ENCODE data around the gene RUNX1. TPM values are rescaled to one million over a fixed set of nuclear protein-coding genes. Genes with fewer than 3 reads are reported as not detected.

Gene RUNX1
- polyA plus RNA-seq, 3 donors, result 6.2 to 49.7 (median 8.7) TPM

DNA sequence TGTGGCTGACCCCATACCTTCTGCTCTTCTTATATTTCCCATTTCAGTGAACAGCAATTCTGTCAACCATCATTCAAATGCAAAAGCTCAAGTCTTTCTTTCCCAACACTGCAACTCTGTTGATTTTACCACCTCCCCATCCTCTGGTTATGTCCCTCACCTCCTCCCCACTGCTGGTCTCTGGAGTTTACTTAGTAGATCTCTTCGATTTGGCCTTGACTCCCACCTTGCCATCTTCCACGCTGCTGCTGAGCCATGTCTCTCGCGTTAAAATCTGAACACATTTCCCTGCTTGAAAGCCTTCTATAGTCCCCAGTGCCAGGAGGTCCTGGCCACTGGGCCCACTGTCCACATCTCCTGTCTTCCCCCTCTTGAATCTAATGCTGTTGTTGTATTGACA lies 125.5 kb downstream of the RUNX1 start:
- peaks cover 28 to 43% of the 10 kb centered on the region in 2 donors for H3K4me1 ChIP-seq (ENCODE audit: control insufficient read depth in 1 of 2, insufficient read depth in 2 of 2, low read length in 2 of 2)
- H3K4me2 ChIP-seq (replicated peaks; ENCODE audit: extremely low read depth, low read length, poor library complexity, severe bottlenecking), result no peak overlapping the region
- H3K27me3 Mint-ChIP-seq (ENCODE audit: low read depth in 3 of 3), result no peaks in the 10 kb centered on the region
- intact Hi-C loops (cut with micrococcal nuclease), result no loop called here
- DNase-seq, result no peak
- H3K27ac ChIP-seq (ENCODE audit: low read depth in 1 of 2, low read length in 2 of 2), result peak overlapping the region in 1 of 2 donors; percentile 1
- 100% methylated on average over 4 of the region's 4 CpGs for WGBS (ENCODE audit: insufficient coverage)
- no peak overlapping the region for H2AFZ ChIP-seq (ENCODE audit: insufficient read depth, low read depth, low read length, poor library complexity, severe bottlenecking)
- H3K27ac Mint-ChIP-seq, result peak overlapping the region; percentile 4 to 94 (median 68)
- no peak overlapping the region for H3K9ac ChIP-seq (ENCODE audit: insufficient read depth, low read length, poor library complexity, severe bottlenecking)
- TF ChIP-seq, protein P1, sequence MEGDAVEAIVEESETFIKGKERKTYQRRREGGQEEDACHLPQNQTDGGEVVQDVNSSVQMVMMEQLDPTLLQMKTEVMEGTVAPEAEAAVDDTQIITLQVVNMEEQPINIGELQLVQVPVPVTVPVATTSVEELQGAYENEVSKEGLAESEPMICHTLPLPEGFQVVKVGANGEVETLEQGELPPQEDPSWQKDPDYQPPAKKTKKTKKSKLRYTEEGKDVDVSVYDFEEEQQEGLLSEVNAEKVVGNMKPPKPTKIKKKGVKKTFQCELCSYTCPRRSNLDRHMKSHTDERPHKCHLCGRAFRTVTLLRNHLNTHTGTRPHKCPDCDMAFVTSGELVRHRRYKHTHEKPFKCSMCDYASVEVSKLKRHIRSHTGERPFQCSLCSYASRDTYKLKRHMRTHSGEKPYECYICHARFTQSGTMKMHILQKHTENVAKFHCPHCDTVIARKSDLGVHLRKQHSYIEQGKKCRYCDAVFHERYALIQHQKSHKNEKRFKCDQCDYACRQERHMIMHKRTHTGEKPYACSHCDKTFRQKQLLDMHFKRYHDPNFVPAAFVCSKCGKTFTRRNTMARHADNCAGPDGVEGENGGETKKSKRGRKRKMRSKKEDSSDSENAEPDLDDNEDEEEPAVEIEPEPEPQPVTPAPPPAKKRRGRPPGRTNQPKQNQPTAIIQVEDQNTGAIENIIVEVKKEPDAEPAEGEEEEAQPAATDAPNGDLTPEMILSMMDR (IDR thresholded peaks at IDR 0.05), result no peak
- peaks cover 0 to 5% (median 0%) of the 10 kb centered on the region in 7 donors for H3K9me3 Mint-ChIP-seq
- H3K4me3 Mint-ChIP-seq, result no peak overlapping the region
- H3K27me3 ChIP-seq (ENCODE audit: control insufficient read depth in 2 of 2, insufficient read depth in 2 of 2, low read length in 2 of 2), result no peaks in the 10 kb centered on the region
- peaks cover 23% of the 10 kb centered on the region for H4K20me1 ChIP-seq (ENCODE audit: insufficient read depth, low read length)
- no peaks in the 10 kb centered on the region for H3K36me3 ChIP-seq (replicated peaks in 1 of 2; ENCODE audit: control insufficient read depth in 1 of 2, insufficient read depth in 2 of 2, low read length in 2 of 2)
- peaks cover 22 to 28% of the 10 kb centered on the region in 2 donors for H3K36me3 Mint-ChIP-seq
- H3K79me2 ChIP-seq (ENCODE audit: insufficient read depth, low read length), result peaks cover 90% of the 10 kb centered on the region
- no peaks in the 10 kb centered on the region for H3K9me3 ChIP-seq (replicated peaks in 1 of 2; ENCODE audit: control insufficient read depth in 1 of 2, insufficient read depth in 1 of 2, low read length in 2 of 2)
- peaks cover 52% of the 10 kb centered on the region for H3K4me1 Mint-ChIP-seq
- no peak overlapping the region for H3K4me3 ChIP-seq (replicated peaks in 1 of 3; ENCODE audit: low read depth in 2 of 3, low read length in 3 of 3)

DNA sequence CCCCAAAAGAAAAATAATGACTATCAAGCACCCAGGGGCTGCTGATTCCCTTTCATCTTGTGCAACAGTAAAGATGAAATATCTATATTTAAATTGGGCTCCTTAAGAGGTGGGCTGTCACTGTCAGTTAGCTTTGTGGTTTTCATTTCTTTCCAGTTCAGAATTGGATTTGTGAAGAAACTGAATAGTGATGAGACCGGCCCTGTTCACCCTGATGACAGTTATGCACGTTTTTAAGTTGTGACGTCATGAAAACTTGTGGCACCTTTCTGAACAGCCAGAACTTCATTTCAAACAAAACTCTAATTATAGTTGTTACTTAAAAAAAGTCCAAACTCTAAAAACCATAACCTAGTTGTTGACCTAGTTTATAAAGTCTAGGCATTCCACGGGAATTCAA lies 125.9 kb downstream of the RUNX1 start:
- Histone ChIP-seq H3K27me3 (ENCODE audit: control insufficient read depth in 2 of 2, insufficient read depth in 2 of 2, low read length in 2 of 2) (no peaks in the 10 kb centered on the region), H3K9ac (ENCODE audit: insufficient read depth, low read length, poor library complexity, severe bottlenecking) (no peak overlapping the region), H3K4me2 (replicated peaks; ENCODE audit: extremely low read depth, low read length, poor library complexity, severe bottlenecking) (no peak overlapping the region), H3K27ac (ENCODE audit: low read depth in 1 of 2, low read length in 2 of 2) (no peak overlapping the region), H3K4me1 (ENCODE audit: control insufficient read depth in 1 of 2, insufficient read depth in 2 of 2, low read length in 2 of 2) (peaks cover 28 to 41% of the 10 kb centered on the region in 2 donors), H3K4me3 (replicated peaks in 1 of 3; ENCODE audit: low read depth in 2 of 3, low read length in 3 of 3) (no peak overlapping the region), H3K36me3 (replicated peaks in 1 of 2; ENCODE audit: control insufficient read depth in 1 of 2, insufficient read depth in 2 of 2, low read length in 2 of 2) (no peaks in the 10 kb centered on the region), H3K79me2 (ENCODE audit: insufficient read depth, low read length) (peaks cover 90% of the 10 kb centered on the region), H2AFZ (ENCODE audit: insufficient read depth, low read depth, low read length, poor library complexity, severe bottlenecking) (no peak overlapping the region), H4K20me1 (ENCODE audit: insufficient read depth, low read length) (peaks cover 23% of the 10 kb centered on the region), H3K9me3 (replicated peaks in 1 of 2; ENCODE audit: control insufficient read depth in 1 of 2, insufficient read depth in 1 of 2, low read length in 2 of 2) (no peaks in the 10 kb centered on the region)
- H3K36me3 Mint-ChIP-seq, result peaks cover 22 to 28% of the 10 kb centered on the region in 2 donors
- TF ChIP-seq, protein P1 (IDR thresholded peaks at IDR 0.05), result no peak
- peaks cover 52% of the 10 kb centered on the region for H3K4me1 Mint-ChIP-seq
- H3K9me3 Mint-ChIP-seq, result peaks cover 0 to 5% (median 0%) of the 10 kb centered on the region in 7 donors
- WGBS (ENCODE audit: insufficient coverage), result 92% methylated on average over 1 of the region's 4 CpGs
- no peaks in the 10 kb centered on the region for H3K27me3 Mint-ChIP-seq (ENCODE audit: low read depth in 3 of 3)
- no peak overlapping the region for H3K27ac Mint-ChIP-seq
- no peak overlapping the region for H3K4me3 Mint-ChIP-seq
- no peak for DNase-seq
- intact Hi-C loops (cut with micrococcal nuclease), result no loop called here
